Panc1 (cell line): Measurements from ENCODE around the gene EXD1. TPM values are rescaled to one million over a fixed set of nuclear protein-coding genes. Genes with fewer than 3 reads are reported as not detected.

Experiments
- ATAC-seq: fragments of 200-7000 bp; cut with Tn5 transposase; 2 replicates; pipeline ENCODE4 v1.9.1; 2020; ENCODE audit warnings: mild to moderate bottlenecking, moderate library complexity
- BruUV-seq: library from RNA; stranded (reverse); fragments of 400-500 nt; replicated peaks from 2 replicates; lab custom pipeline; 2021; lab: Mats Ljungman, UMichigan
- CTCF ChIA-PET: fragments of 300-600 bp; sonication (Branson Sonifier 250); formaldehyde crosslinking; loops from one replicate; lab custom pipeline; 2022; ENCODE audit warnings: antibody characterized with exemption; lab: Charles Lee
- POLR2A ChIA-PET: fragments of 300-600 bp; sonication (Branson Sonifier 250); formaldehyde crosslinking; loops from one replicate; lab custom pipeline; 2022; ENCODE audit warnings: antibody characterized with exemption; lab: Charles Lee
- DNase-seq: peaks from one replicate; pipeline ENCODE4 v3.0.0-alpha.2; 2010; ENCODE audit warnings: low read depth, low spot score
- H3K27ac ChIP-seq: 2 replicates; pipeline ENCODE4 v1.5.1; 2011; ENCODE audit warnings: mild to moderate bottlenecking, low read length, inconsistent platforms
- H3K27me3 ChIP-seq: fragments of 200-500 bp; sonication (Bioruptor generic); 2 replicates; pipeline ENCODE4 v1.6.0; 2014; ENCODE audit warnings: low read length, inconsistent platforms; ENCODE audit not compliant: control insufficient read depth, insufficient read depth
- H3K36me3 ChIP-seq: fragments of 200-500 bp; sonication (Bioruptor generic); 2 replicates; pipeline ENCODE4 v1.5.1; 2014; ENCODE audit warnings: inconsistent platforms, mild to moderate bottlenecking, low read length, moderate library complexity; ENCODE audit not compliant: control insufficient read depth, insufficient read depth
- H3K4me1 ChIP-seq: 2 replicates; pipeline ENCODE4 v1.5.1; 2011; ENCODE audit warnings: inconsistent platforms, mild to moderate bottlenecking, low read length, moderate library complexity; ENCODE audit not compliant: control insufficient read depth, insufficient read depth
- H3K4me3 ChIP-seq, 2 experiments: 2 replicates each; pipeline ENCODE4 v1.5.1; 2011 to 2012; ENCODE audit warnings: low read depth in 2 of 2, low read length in 2 of 2, mild to moderate bottlenecking in 2 of 2, inconsistent platforms in 1 of 2, moderate library complexity in 1 of 2
- H3K9me3 ChIP-seq: fragments of 200-500 bp; sonication (Bioruptor generic); 2 replicates; pipeline ENCODE4 v1.5.1; 2014; ENCODE audit warnings: low read depth, mild to moderate bottlenecking, inconsistent platforms, low read length, moderate library complexity; ENCODE audit not compliant: control insufficient read depth, insufficient read depth
- POLR2AphosphoS5 ChIP-seq: IDR thresholded peaks from 2 replicates; pipeline ENCODE4 v1.6.1; 2012; ENCODE audit warnings: mild to moderate bottlenecking, low read depth, low read length, moderate library complexity
- SIN3A ChIP-seq: IDR thresholded peaks from 2 replicates; pipeline ENCODE4 v1.6.1; 2012; ENCODE audit warnings: low read depth, mild to moderate bottlenecking, low read length, moderate library complexity, borderline replicate concordance; ENCODE audit not compliant: insufficient read depth
- TCF7L2 ChIP-seq: IDR thresholded peaks from 2 replicates; pipeline ENCODE4 v1.6.1; 2011; ENCODE audit warnings: mild to moderate bottlenecking, low read depth, low read length, inconsistent platforms
- in situ Hi-C: cut with HindIII; loops from 2 replicates; pipeline ENCODE4 v1.10.0; 2016; ENCODE audit warnings: low sequenced_read_pairs, low pct_unique_long_range_greater_than_20kb
- intact Hi-C: fragments of 100-400 bp; cut with micrococcal nuclease; formaldehyde crosslinking; loops from one replicate; pipeline ENCODE4 v1.10.0; 2022; ENCODE audit not compliant: unreplicated experiment
- total RNA-seq: library from RNA; stranded (reverse); gene quantifications from one replicate; pipeline ENCODE4 v1.2.1, GENCODE V29; 2021; ENCODE audit not compliant: unreplicated experiment
- TF ChIP-seq, protein P1 (sequence below), 2 experiments: IDR thresholded peaks; 2 replicates each; pipeline ENCODE4 v1.6.1; 2011 to 2012; ENCODE audit warnings: low read depth in 2 of 2, control low read depth in 1 of 2, low read length in 1 of 2, mild to moderate bottlenecking in 1 of 2, moderate library complexity in 1 of 2; ENCODE audit not compliant: insufficient read depth in 1 of 2
- TF ChIP-seq, protein P2 (sequence below): fragments of 450-650 bp; IDR thresholded peaks from 2 replicates; pipeline ENCODE4 v1.5.1; 2017; ENCODE audit warnings: mild to moderate bottlenecking

Gene EXD1
- total RNA-seq, 1 experiment from 2014 or later: 0.15 TPM

DNA sequence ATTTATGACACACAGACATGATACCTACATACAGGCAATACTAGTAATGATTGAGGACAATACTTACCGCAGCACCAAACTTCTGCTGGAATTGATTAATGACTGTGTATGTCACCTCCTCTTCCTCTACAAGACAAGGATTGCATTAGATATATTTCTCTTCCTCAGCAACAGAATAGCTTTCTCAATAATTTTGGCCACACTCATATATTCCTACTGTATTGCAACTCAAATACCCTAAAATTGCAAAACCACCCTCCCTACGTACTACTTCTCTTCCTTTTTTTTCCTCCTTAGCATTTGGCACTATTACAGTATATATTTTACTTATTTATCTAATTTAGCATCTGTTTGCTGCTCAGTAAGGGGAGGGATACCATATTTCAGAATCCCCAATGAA lies 14.8 kb downstream of the EXD1 start:
- in situ Hi-C loops: no loop called here
- intact Hi-C loops: no loop called here
- H3K9me3 ChIP-seq: no peaks in the 10 kb centered on the region
- H3K36me3 ChIP-seq: no peaks in the 10 kb centered on the region
- ATAC-seq (no peak), DNase-seq (no peak)
- POLR2A ChIA-PET: no interaction called here
- CTCF ChIA-PET: no interaction called here
- no peaks in the 10 kb centered on the region; the same call in 1 of the 2 replicates for H3K27me3 ChIP-seq
- no peak overlapping the region for H3K27ac ChIP-seq
- no peak overlapping the region for H3K4me3 ChIP-seq
- TF ChIP-seq TCF7L2: no peak
- no peak for TF ChIP-seq SIN3A
- TF ChIP-seq, protein P1, sequence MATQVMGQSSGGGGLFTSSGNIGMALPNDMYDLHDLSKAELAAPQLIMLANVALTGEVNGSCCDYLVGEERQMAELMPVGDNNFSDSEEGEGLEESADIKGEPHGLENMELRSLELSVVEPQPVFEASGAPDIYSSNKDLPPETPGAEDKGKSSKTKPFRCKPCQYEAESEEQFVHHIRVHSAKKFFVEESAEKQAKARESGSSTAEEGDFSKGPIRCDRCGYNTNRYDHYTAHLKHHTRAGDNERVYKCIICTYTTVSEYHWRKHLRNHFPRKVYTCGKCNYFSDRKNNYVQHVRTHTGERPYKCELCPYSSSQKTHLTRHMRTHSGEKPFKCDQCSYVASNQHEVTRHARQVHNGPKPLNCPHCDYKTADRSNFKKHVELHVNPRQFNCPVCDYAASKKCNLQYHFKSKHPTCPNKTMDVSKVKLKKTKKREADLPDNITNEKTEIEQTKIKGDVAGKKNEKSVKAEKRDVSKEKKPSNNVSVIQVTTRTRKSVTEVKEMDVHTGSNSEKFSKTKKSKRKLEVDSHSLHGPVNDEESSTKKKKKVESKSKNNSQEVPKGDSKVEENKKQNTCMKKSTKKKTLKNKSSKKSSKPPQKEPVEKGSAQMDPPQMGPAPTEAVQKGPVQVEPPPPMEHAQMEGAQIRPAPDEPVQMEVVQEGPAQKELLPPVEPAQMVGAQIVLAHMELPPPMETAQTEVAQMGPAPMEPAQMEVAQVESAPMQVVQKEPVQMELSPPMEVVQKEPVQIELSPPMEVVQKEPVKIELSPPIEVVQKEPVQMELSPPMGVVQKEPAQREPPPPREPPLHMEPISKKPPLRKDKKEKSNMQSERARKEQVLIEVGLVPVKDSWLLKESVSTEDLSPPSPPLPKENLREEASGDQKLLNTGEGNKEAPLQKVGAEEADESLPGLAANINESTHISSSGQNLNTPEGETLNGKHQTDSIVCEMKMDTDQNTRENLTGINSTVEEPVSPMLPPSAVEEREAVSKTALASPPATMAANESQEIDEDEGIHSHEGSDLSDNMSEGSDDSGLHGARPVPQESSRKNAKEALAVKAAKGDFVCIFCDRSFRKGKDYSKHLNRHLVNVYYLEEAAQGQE (IDR thresholded peaks at IDR 0.05; ENCODE audit: insufficient read depth in 1 of 2, low read depth in 2 of 2, low read length in 1 of 2): no peak
- TF ChIP-seq, protein P2, sequence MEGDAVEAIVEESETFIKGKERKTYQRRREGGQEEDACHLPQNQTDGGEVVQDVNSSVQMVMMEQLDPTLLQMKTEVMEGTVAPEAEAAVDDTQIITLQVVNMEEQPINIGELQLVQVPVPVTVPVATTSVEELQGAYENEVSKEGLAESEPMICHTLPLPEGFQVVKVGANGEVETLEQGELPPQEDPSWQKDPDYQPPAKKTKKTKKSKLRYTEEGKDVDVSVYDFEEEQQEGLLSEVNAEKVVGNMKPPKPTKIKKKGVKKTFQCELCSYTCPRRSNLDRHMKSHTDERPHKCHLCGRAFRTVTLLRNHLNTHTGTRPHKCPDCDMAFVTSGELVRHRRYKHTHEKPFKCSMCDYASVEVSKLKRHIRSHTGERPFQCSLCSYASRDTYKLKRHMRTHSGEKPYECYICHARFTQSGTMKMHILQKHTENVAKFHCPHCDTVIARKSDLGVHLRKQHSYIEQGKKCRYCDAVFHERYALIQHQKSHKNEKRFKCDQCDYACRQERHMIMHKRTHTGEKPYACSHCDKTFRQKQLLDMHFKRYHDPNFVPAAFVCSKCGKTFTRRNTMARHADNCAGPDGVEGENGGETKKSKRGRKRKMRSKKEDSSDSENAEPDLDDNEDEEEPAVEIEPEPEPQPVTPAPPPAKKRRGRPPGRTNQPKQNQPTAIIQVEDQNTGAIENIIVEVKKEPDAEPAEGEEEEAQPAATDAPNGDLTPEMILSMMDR: no peak
- TF ChIP-seq POLR2AphosphoS5: no peak
- H3K4me1 ChIP-seq: no peaks in the 10 kb centered on the region
- BruUV-seq: no TSS peak

DNA sequence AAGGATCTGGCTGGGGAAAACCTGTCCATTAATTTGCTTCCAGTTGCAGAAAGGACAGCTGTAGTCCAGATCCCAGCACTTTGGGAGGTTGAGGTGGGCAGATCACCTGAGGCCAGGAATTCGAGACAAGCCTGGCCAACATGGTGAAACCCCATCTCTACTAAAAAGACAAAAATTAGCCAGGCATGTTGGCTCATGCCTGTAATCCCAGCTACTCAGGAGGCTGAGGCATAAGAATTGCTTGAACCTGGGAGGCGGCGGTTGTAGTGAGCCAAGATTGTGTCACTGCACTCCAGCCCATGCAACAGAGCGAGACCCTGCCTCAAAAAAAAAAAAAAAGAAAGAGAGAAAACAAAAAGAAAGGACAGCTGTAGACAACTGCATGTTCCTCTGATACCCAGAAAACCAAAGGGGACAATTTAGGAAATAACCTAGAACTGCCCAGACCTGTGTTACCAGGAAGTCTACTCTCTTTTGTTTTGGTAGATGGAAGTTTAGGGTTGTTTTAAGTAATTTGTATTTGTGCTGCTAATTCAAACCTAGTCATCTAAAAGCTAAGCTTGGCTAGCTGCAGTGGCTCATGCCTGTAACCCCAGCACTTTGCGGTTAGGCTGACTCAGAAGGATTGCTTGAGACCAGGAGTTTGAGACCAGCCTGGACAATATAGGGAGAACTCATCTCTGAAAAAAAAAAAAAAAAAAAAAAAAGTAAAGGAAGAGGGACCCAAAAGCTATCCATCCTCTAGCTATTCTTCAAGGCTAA lies 22.7 kb downstream of the EXD1 start:
- Histone ChIP-seq H3K36me3 (no peaks in the 10 kb centered on the region), H3K27ac (no peak overlapping the region), H3K4me1 (no peaks in the 10 kb centered on the region), H3K4me3 (no peak overlapping the region), H3K9me3 (no peaks in the 10 kb centered on the region), H3K27me3 (no peaks in the 10 kb centered on the region)
- ATAC-seq (no peak), DNase-seq (no peak)
- CTCF ChIA-PET: no interaction called here
- BruUV-seq: no TSS peak
- intact Hi-C loops (no loop called here), in situ Hi-C loops (no loop called here)
- TF ChIP-seq SIN3A (no peak), TCF7L2 (no peak)
- POLR2A ChIA-PET: interaction anchor here (0.6 kb wide), 2 partner anchors 73 to 280 kb away, joined by 4 read pairs; no protein-coding TSS in a partner anchor

DNA sequence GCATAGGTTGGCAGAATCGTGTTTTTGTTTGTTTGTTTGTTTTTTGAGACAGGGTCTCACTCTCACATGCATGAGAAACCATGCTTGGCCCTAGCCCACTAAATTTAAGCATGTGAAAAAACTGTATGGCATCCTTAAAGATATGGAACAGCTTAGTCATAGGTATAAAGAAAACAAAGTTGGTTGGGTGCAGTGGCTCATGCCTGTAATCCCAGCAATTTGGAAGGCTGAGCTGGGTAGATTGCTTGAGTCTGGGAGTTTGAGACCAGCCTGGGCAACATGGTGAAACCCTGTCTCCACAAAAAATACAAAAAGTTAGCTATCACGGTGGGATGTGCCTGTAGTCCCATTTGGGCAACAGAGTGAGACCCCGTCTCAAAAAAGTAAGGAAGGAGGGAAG lies 25.2 kb downstream of the EXD1 start:
- no peaks in the 10 kb centered on the region for H3K27me3 ChIP-seq
- intact Hi-C loops: no loop called here
- no peak overlapping the region for H3K27ac ChIP-seq
- ChIA-PET POLR2A (no interaction called here), CTCF (no interaction called here)
- in situ Hi-C loops: no loop called here
- no peak for DNase-seq
- H3K36me3 ChIP-seq: no peaks in the 10 kb centered on the region
- no peak overlapping the region for H3K4me3 ChIP-seq
- no peaks in the 10 kb centered on the region for H3K9me3 ChIP-seq
- H3K4me1 ChIP-seq: no peaks in the 10 kb centered on the region
- no peak for ATAC-seq
- TF ChIP-seq, protein P2: no peak
- TF ChIP-seq POLR2AphosphoS5 (no peak), TCF7L2 (no peak), SIN3A (no peak)
- TF ChIP-seq, protein P1 (IDR thresholded peaks at IDR 0.05; ENCODE audit: insufficient read depth in 1 of 2, low read depth in 2 of 2, low read length in 1 of 2): no peak
- no TSS peak for BruUV-seq
